H9 (cell line): Measurements from ENCODE around the gene KAT14. TPM values are rescaled to one million over a fixed set of nuclear protein-coding genes. Genes with fewer than 3 reads are reported as not detected.
"Not testable (repeated sequence)": the region's sequence is repeated elsewhere in the genome, so short reads cannot be mapped to it uniquely, and the experiment has no call there.

Experiments used
- DNase-seq: peaks from one replicate; pipeline ENCODE4 v3.0.0-alpha.2; 2017
- H2AFZ ChIP-seq: one replicate; pipeline ENCODE4 v1.6.1; 2013; ENCODE audit warnings: mild to moderate bottlenecking, low read length, control low read depth, moderate library complexity
- H2AK5ac ChIP-seq: 2 replicates; pipeline ENCODE4 v1.6.1; 2013; ENCODE audit warnings: low read length, control low read depth, mixed read lengths; ENCODE audit not compliant: insufficient read length
- H2BK120ac ChIP-seq: one replicate; pipeline ENCODE4 v1.6.1; 2013; ENCODE audit warnings: low read depth, mild to moderate bottlenecking, low read length, control low read depth, inconsistent platforms; ENCODE audit not compliant: poor library complexity, severe bottlenecking
- H2BK12ac ChIP-seq: 2 replicates; pipeline ENCODE4 v1.6.1; 2013; ENCODE audit warnings: low read length, control low read depth, mixed read lengths, low read depth; ENCODE audit not compliant: insufficient read length
- H2BK15ac ChIP-seq: 2 replicates; pipeline ENCODE4 v1.6.1; 2013; ENCODE audit warnings: low read depth, low read length, control low read depth
- H2BK20ac ChIP-seq: one replicate; pipeline ENCODE4 v1.6.1; 2013; ENCODE audit warnings: low read depth, mild to moderate bottlenecking, low read length, control low read depth, inconsistent platforms; ENCODE audit not compliant: poor library complexity, severe bottlenecking
- H2BK5ac ChIP-seq: 2 replicates; pipeline ENCODE4 v1.6.1; 2013; ENCODE audit warnings: low read length, control low read depth, mixed read lengths; ENCODE audit not compliant: insufficient read length
- H3K14ac ChIP-seq: 2 replicates; pipeline ENCODE4 v1.6.1; 2013; ENCODE audit warnings: low read length, control low read depth; ENCODE audit not compliant: insufficient read depth
- H3K18ac ChIP-seq: 2 replicates; pipeline ENCODE4 v1.6.1; 2013; ENCODE audit warnings: low read depth, mild to moderate bottlenecking, mixed read lengths, low read length, control low read depth; ENCODE audit not compliant: insufficient read length
- H3K23ac ChIP-seq: 2 replicates; pipeline ENCODE4 v1.6.1; 2013; ENCODE audit warnings: low read length, control low read depth, mixed read lengths, low read depth; ENCODE audit not compliant: insufficient read length
- H3K23me2 ChIP-seq: 2 replicates; pipeline ENCODE4 v1.6.1; 2013; ENCODE audit warnings: low read depth, mild to moderate bottlenecking, mixed read lengths, low read length, control low read depth; ENCODE audit not compliant: insufficient read length, poor library complexity, severe bottlenecking
- H3K27ac ChIP-seq: 2 replicates; pipeline ENCODE4 v1.5.1; 2013; ENCODE audit warnings: low read length, control low read depth, mixed read lengths, low read depth; ENCODE audit not compliant: insufficient read length
- H3K27me3 ChIP-seq: 2 replicates; pipeline ENCODE4 v1.6.1; 2013; ENCODE audit warnings: low read length, control low read depth, inconsistent platforms; ENCODE audit not compliant: insufficient read depth
- H3K4ac ChIP-seq: 2 replicates; pipeline ENCODE4 v1.6.1; 2013; ENCODE audit warnings: low read depth, mild to moderate bottlenecking, control low read depth, inconsistent platforms, low read length, moderate library complexity
- H3K4me1 ChIP-seq: 2 replicates; pipeline ENCODE4 v1.6.1; 2013; ENCODE audit warnings: low read length, control low read depth, inconsistent platforms; ENCODE audit not compliant: insufficient read depth
- H3K4me2 ChIP-seq: 2 replicates; pipeline ENCODE4 v1.6.1; 2013; ENCODE audit warnings: low read length, control low read depth, mixed read lengths; ENCODE audit not compliant: insufficient read length, insufficient read depth
- H3K56ac ChIP-seq: 2 replicates; pipeline ENCODE4 v1.6.1; 2013; ENCODE audit warnings: low read depth, mild to moderate bottlenecking, mixed read lengths, low read length, control low read depth; ENCODE audit not compliant: insufficient read length
- H3K79me1 ChIP-seq: 2 replicates; pipeline ENCODE4 v1.6.1; 2013; ENCODE audit warnings: low read depth, mild to moderate bottlenecking, moderate library complexity, low read length, control low read depth, inconsistent platforms; ENCODE audit not compliant: insufficient read depth, poor library complexity, severe bottlenecking
- H3K79me2 ChIP-seq: 2 replicates; pipeline ENCODE4 v1.6.1; 2013; ENCODE audit warnings: low read length, control low read depth, inconsistent platforms; ENCODE audit not compliant: insufficient read depth
- H3K9ac ChIP-seq: 2 replicates; pipeline ENCODE4 v1.6.1; 2013; ENCODE audit warnings: low read length, control low read depth, mixed read lengths; ENCODE audit not compliant: insufficient read length; ENCODE audit errors: extremely low read depth
- H3K9me3 ChIP-seq: one replicate; pipeline ENCODE4 v1.6.1; 2013; ENCODE audit warnings: low read depth, low read length, inconsistent platforms; ENCODE audit not compliant: control insufficient read depth
- H3T11ph ChIP-seq: one replicate; pipeline ENCODE4 v1.6.1; 2013; ENCODE audit warnings: mild to moderate bottlenecking, low read length, control low read depth, inconsistent platforms
- H4K20me1 ChIP-seq: one replicate; pipeline ENCODE4 v1.6.1; 2013; ENCODE audit not compliant: control insufficient read depth, insufficient read length, insufficient read depth
- H4K5ac ChIP-seq: 2 replicates; pipeline ENCODE4 v1.6.1; 2013; ENCODE audit warnings: low read depth, mild to moderate bottlenecking, mixed read lengths, low read length, control low read depth; ENCODE audit not compliant: insufficient read length
- H4K8ac ChIP-seq: replicated peaks from 2 replicates; pipeline ENCODE4 v1.6.1; 2013; ENCODE audit warnings: low read length, control low read depth, mixed read lengths, low read depth; ENCODE audit not compliant: insufficient read length
- H4K91ac ChIP-seq: 2 replicates; pipeline ENCODE4 v1.6.1; 2013; ENCODE audit warnings: low read depth, mild to moderate bottlenecking, moderate library complexity, mixed read lengths, low read length, control low read depth; ENCODE audit not compliant: insufficient read length
- H3K27ac Mint-ChIP-seq, 3 experiments: 2 replicates in 2 of 3; 3 replicates in 1 of 3; pipeline ENCODE4 v1.8.0; 2020 to 2021; ENCODE audit warnings: mixed read lengths in 3 of 3, mild to moderate bottlenecking in 1 of 3, moderate library complexity in 1 of 3
- H3K27me3 Mint-ChIP-seq: 2 replicates; pipeline ENCODE4 v1.8.0; 2021; ENCODE audit warnings: low read depth, mild to moderate bottlenecking, moderate library complexity, mixed read lengths
- H3K36me3 Mint-ChIP-seq, 3 experiments: 2 replicates in 2 of 3; 3 replicates in 1 of 3; pipeline ENCODE4 v1.8.0; 2020 to 2021; ENCODE audit warnings: low read depth in 3 of 3, mixed read lengths in 3 of 3; ENCODE audit not compliant: insufficient read depth in 1 of 3
- H3K4me1 Mint-ChIP-seq, 2 experiments: 2 replicates each; pipeline ENCODE4 v1.8.0; 2020; ENCODE audit warnings: mixed read lengths in 2 of 2
- H3K4me3 Mint-ChIP-seq, 2 experiments: 2 replicates in 1 of 2; 3 replicates in 1 of 2; pipeline ENCODE4 v1.8.0; 2020 to 2021; ENCODE audit warnings: mild to moderate bottlenecking in 2 of 2, mixed read lengths in 2 of 2, moderate library complexity in 1 of 2
- H3K9me3 Mint-ChIP-seq, 2 experiments: 2 replicates in 1 of 2; 3 replicates in 1 of 2; pipeline ENCODE4 v1.8.0; 2020; ENCODE audit warnings: mild to moderate bottlenecking in 2 of 2, mixed read lengths in 2 of 2, moderate library complexity in 1 of 2
- WGBS: extraction: QIAGEN DNeasy Blood & Tissue Kit; methylation state at CpG from one replicate; pipeline ENCODE4 v1.1.7; 2013; ENCODE audit warnings: missing lambda C conversion rate, low lambda C conversion rate, mixed read lengths; ENCODE audit not compliant: insufficient read length; ENCODE audit errors: extremely low coverage; 5-methylcytosine and 5-hydroxymethylcytosine counted together
- total RNA-seq: library from RNA; stranded (reverse); gene quantifications from 2 replicates; pipeline ENCODE4 v1.2.1, GENCODE V29; 2021

Gene KAT14
- total RNA-seq, 1 experiment from 2014 or later: 19.2 TPM

DNA sequence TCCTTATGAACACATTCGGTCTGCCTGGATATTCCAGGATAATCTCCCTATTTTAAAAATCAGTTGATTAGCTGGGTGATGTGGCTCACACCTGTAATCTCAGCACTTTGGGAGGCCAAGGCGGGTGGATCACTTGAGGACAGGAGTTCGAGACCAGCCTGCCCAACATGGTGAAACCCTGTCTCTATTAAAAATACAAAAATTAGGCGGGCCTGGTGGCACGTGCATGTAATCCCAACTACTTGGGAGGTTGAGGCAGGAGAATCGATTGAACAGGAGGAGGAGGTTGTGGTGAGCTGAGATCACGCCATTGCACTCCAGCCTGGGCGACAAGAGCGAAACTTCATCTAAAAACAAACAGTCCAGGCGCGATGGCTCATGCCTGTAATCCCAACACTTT lies 48.8 kb upstream of the KAT14 start:
- H3K9ac ChIP-seq, H3K27me3 Mint-ChIP-seq, H4K5ac ChIP-seq, H2BK20ac ChIP-seq, H3K9me3 ChIP-seq, H3K79me2 ChIP-seq, H3K27ac ChIP-seq, H2BK15ac ChIP-seq, H2AK5ac ChIP-seq, H2BK5ac ChIP-seq, H3K18ac ChIP-seq, H3K23ac ChIP-seq, H3K4me3 Mint-ChIP-seq, H3K9me3 Mint-ChIP-seq, H3K27me3 ChIP-seq, H3K4me1 ChIP-seq, H3K27ac Mint-ChIP-seq, H3K4ac ChIP-seq, H3K36me3 Mint-ChIP-seq, H3K23me2 ChIP-seq, H4K91ac ChIP-seq, H3K14ac ChIP-seq, H2BK12ac ChIP-seq, H3T11ph ChIP-seq, H4K20me1 ChIP-seq, H3K4me2 ChIP-seq, H2BK120ac ChIP-seq, H2AFZ ChIP-seq, DNase-seq, H3K56ac ChIP-seq, H4K8ac ChIP-seq, H3K79me1 ChIP-seq: not testable (repeated sequence)
- no CpG with 5 or more reads among the region's 11 CpGs for WGBS
- peaks cover 5 to 13% of the 10 kb centered on the region in 2 experiments; a peak in 3 of 4 replicates for H3K4me1 Mint-ChIP-seq
